AG04449 (cell line): ENCODE measurements around the gene ZNF692.

Experiments used
- CTCF ChIA-PET: fragments of 350-600 bp; formaldehyde crosslinking; extraction: SDS; loops from one replicate; lab custom pipeline; 2021; ENCODE audit warnings: antibody characterized with exemption; lab: Yijun Ruan, JAX
- POLR2A ChIA-PET: fragments of 400-600, 350-600 bp; formaldehyde crosslinking; extraction: SDS; loops from one replicate; lab custom pipeline; 2020; ENCODE audit warnings: antibody characterized with exemption, inconsistent platforms; lab: Yijun Ruan, JAX
- DNase-seq: peaks from one replicate; pipeline ENCODE4 v3.0.0-alpha.2; 2010; ENCODE audit warnings: low read depth, low spot score
- H3K4me3 ChIP-seq: 2 replicates; pipeline ENCODE4 v1.5.1; 2011; ENCODE audit warnings: low read depth, mild to moderate bottlenecking, control low read depth, low read length
- TF ChIP-seq, protein P1 (sequence below): IDR thresholded peaks from one replicate; pipeline ENCODE4 v1.5.1; 2011; ENCODE audit warnings: mild to moderate bottlenecking, moderate library complexity, low read length, control low read depth, inconsistent platforms; ENCODE audit not compliant: insufficient read depth; ENCODE audit errors: missing control alignments

ZNF692 gene

DNA sequence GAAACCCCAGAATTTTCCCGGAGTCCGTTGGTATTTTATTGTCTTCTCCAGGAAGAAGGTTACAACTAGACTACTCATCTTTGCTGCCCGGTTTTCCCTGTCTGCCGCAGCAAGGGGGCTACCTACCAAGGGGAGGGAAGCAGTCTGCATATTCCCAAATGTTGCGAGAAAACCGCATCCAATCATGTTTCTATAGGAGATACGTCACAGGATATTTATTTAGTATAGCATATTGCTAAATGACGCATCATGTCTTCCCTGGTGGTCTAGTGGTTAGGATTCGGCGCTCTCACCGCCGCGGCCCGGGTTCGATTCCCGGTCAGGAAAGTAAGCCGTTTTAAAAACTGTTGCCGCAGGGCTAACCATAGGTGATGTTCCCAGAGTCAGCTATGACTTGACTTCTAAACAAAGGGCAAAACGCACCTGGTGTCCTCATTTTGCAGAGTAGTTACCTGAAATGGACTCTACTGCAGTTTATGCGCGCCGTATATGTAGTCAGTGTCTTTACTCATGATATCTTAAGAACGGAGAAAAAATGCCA lies 15.2 kb upstream of the ZNF692 start:
- CTCF ChIA-PET = interaction anchor here (1.9 kb wide), 1 partner anchor 16 kb away, joined by 4 read pairs; the partner anchor contains the start of gene ZNF692
- POLR2A ChIA-PET = interaction anchor here (1.0 to 2.3 kb wide), 4 partner anchors 16 to 53 kb away, joined by 3 to 7 read pairs (median 4); partner anchors contain the start of gene SH3BP5L
- H3K4me3 ChIP-seq = peak overlapping the region; percentile 86
- no peak for DNase-seq
- TF ChIP-seq, protein P1, sequence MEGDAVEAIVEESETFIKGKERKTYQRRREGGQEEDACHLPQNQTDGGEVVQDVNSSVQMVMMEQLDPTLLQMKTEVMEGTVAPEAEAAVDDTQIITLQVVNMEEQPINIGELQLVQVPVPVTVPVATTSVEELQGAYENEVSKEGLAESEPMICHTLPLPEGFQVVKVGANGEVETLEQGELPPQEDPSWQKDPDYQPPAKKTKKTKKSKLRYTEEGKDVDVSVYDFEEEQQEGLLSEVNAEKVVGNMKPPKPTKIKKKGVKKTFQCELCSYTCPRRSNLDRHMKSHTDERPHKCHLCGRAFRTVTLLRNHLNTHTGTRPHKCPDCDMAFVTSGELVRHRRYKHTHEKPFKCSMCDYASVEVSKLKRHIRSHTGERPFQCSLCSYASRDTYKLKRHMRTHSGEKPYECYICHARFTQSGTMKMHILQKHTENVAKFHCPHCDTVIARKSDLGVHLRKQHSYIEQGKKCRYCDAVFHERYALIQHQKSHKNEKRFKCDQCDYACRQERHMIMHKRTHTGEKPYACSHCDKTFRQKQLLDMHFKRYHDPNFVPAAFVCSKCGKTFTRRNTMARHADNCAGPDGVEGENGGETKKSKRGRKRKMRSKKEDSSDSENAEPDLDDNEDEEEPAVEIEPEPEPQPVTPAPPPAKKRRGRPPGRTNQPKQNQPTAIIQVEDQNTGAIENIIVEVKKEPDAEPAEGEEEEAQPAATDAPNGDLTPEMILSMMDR = no peak

DNA sequence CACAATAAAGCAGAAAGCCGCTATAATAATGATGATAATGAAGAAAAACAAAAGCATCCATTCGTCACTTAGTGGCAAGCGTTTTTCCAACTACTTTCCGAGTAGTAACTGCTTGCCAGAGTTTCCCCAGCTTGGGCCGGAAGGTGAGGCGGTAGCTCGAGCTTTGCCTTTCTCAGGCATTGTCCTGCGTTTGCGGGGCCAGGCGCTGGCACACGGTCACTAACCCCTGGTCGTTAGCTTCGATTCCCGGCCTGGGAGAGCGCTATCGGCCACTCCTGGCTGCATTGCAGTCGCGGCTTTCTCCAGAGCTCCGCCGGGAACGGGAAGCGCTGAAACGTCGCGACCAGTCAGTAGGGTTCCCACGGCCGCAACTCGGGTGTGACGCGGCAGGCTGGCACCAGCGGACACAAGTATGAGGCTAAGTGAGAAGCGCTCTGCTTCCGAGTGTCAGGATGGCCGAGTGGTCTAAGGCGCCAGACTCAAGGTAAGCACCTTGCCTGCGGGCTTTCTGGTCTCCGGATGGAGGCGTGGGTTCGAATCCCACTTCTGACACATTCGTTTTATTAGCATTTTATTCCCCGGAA lies 14.6 kb upstream of the ZNF692 start:
- DNase-seq = peak; percentile 80
- TF ChIP-seq, protein P1 = no peak
- CTCF ChIA-PET = interaction anchor here (1.5 to 2.0 kb wide), 3 partner anchors 11 to 32 kb away, joined by 4 to 6 read pairs (median 6); partner anchors contain the start of gene ZNF692
- peak overlapping the region; percentile 86 for H3K4me3 ChIP-seq
- POLR2A ChIA-PET = interaction anchor here (0.6 to 2.3 kb wide), 5 partner anchors 15 to 52 kb away, joined by 3 to 7 read pairs (median 4); partner anchors contain the start of genes PGBD2 and SH3BP5L

DNA sequence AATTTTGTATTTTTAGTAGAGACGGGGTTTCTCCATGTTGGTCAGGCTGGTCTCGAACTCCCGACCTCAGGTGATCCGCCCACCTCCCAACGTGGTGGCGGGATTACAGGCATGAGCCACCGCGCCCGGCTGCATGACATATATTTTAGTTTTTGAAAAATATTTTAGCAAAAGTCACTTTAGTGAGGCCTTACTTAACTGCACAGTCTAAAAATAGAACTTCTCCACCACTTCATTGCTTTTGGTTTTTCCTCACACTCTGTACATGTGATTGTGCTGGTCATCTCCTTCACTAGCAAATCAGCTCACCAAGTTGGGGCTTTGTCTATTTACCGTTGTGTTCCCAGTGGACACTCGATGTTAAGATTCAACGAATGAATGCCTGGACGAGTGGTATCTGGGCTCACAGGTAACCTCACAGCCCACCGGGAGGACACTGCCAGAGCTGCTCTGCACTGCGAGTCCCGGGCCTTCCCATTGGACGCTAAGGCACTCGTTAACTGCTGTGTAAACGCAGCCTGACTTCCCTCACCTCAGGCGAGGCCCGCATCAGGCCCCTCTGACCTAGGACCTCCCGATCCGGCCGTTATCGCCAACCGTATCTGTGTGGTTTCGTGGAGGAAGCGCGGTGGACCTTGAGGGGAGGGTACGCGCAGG lies 14.0 kb upstream of the ZNF692 start:
- CTCF ChIA-PET = interaction anchor here (1.5 to 2.0 kb wide), 3 partner anchors 10 to 31 kb away, joined by 4 to 6 read pairs (median 6); partner anchors contain the start of gene ZNF692
- no peak for DNase-seq
- POLR2A ChIA-PET = interaction anchor here (0.6 to 2.3 kb wide), 6 partner anchors 15 to 52 kb away, joined by 3 to 7 read pairs (median 4); partner anchors contain the start of genes PGBD2 and SH3BP5L
- H3K4me3 ChIP-seq = peak overlapping the region; percentile 86
- TF ChIP-seq, protein P1 = no peak

DNA sequence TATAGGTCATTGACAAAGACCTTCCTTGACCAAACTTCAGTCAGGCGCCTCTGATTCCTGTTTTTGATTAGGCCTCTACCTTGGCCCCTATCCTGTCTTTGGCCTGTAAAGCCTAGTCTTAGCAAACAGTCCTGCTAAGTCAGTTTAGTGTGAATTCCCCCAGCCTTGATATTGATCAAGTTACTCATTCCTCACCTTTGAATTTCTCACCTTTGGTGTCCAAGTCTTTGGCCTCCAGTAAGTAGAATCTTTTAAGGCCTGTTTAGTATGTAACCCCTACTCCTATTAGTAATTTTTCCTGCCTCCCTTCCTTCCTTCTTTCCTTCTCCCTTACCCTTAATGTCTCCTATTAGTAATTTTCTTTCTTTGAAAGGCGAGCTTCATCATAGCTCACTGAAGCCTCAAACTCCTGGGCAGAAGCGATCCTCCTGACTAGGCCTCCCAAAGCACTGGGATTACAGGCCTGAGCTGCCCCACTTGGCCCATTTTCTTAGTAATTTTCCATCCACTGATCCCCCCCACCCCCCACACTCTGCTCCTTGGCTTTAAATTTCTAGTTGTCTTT lies 13.0 kb upstream of the ZNF692 start:
- ChIA-PET CTCF (interaction anchor here (1.5 to 2.0 kb wide), 2 partner anchors 9 to 30 kb away, joined by 6 read pairs; no protein-coding TSS in a partner anchor), POLR2A (interaction anchor here (1.5 to 2.3 kb wide), 3 partner anchors 14 to 46 kb away, joined by 4 to 7 read pairs (median 4); partner anchors contain the start of gene SH3BP5L)
- TF ChIP-seq, protein P1 = no peak
- no peak for DNase-seq
- peak overlapping the region; percentile 33 for H3K4me3 ChIP-seq

DNA sequence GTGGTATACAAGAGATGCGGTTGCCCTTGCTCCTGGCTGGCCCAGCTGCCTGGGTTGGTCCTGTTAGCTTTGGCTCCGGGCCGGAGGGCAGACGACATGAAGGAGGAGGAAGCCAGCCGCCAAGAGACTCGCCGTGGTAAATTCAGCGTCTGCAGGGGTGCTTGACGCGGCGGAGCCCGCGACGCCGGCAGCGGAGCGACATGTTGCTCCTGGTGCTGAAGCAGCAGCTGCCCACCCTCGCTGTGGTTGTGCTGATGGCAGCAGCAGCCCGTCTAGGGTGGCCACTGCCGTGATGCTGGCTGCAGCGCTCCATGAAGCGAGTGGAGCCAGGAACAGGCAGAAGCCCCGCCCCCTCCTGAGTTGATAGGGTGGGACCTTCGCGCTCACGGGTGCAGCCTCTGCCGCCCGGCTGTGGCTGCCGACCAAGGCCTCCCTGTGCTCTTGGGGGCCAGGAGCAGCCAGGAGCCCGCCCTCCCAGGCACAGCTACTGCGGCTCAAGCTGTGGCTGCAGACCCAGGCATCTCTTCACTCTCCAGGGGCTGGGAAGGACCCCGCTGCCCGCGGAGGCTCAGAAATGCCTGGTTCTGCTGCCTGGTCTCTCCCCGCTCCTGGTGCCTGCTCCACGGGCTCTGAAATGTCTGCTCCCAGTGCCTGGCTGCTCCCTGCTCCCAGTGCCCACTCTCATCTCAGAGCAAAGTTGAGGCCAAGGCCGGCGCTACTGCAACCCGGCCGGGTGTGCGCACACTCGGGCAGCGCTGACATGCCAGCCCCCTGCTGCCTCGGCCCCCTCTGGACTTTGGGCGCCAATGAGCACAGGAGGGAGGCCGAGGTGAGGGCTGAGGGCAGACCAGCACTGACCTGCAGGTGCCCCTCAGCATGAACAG lies 4.4 kb upstream of the ZNF692 start:
- CTCF ChIA-PET = interaction anchor here (1.1 to 1.2 kb wide), 2 partner anchors 9 to 43 kb away, joined by 3 to 6 read pairs; partner anchors contain the start of gene PGBD2
- POLR2A ChIA-PET = interaction anchor here (1.0 kb wide), 1 partner anchor 37 kb away, joined by 4 read pairs; the partner anchor contains the start of gene SH3BP5L
- H3K4me3 ChIP-seq = peak overlapping the region; percentile 70
- TF ChIP-seq, protein P1 = no peak
- DNase-seq = no peak
